DMS79 treated with DMSO at 0.1 percent for 48 hours (cell line): ENCODE data around the gene SNIP1.
"Not testable (repeated sequence)": the region's sequence is repeated elsewhere in the genome, so short reads cannot be mapped to it uniquely, and the experiment has no call there.

Experiments used
- DNase-seq: peaks from one replicate; lab custom pipeline; 2025; lab: John Stamatoyannopoulos, UW

The SNIP1 gene, protein sequence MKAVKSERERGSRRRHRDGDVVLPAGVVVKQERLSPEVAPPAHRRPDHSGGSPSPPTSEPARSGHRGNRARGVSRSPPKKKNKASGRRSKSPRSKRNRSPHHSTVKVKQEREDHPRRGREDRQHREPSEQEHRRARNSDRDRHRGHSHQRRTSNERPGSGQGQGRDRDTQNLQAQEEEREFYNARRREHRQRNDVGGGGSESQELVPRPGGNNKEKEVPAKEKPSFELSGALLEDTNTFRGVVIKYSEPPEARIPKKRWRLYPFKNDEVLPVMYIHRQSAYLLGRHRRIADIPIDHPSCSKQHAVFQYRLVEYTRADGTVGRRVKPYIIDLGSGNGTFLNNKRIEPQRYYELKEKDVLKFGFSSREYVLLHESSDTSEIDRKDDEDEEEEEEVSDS

DNA sequence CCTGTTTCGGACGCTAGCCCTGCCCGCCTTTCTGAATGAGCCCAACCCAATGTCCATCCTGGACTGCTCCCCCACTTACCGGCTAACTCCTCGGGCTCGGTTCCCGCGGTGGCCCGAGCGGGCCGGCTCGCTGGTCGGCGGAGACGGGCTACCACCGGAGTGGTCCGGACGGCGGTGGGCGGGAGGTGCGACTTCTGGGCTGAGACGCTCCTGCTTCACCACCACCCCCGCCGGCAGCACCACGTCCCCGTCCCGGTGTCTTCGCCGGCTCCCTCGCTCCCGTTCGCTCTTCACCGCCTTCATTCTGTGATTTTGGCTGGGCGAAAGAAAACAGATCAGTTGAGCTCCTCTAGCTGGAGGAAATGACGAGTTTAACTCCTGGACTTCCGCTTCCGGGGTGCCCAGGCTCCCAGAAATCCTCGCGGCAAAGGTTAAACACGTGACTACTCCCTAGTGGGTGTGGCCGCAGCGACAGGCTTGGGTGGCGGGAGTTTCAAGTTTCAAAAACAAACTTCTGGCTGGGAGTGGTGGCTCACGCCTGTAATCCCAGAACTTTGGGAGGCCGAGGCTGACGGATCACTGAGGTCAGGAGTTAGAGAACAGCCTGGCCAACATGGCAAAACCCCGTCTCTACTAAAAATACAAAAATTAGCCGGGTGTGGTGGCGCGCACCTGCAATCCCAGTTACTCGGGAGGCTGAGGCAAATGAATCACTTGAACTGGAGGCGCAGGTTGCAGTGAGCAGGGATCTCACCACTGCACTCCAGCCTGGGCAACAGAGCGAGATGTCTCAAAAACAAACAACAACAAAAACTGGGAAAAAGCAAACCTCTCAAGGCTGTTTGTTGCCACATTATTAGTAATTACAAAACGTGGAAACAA, at the start of gene SNIP1:
Gene SNIP1 (minus strand): TSS at position 367 of the 882 bp plus-strand sequence. CDS start 64 bp downstream, at position 303.
- peak; percentile 89 for DNase-seq

DNA sequence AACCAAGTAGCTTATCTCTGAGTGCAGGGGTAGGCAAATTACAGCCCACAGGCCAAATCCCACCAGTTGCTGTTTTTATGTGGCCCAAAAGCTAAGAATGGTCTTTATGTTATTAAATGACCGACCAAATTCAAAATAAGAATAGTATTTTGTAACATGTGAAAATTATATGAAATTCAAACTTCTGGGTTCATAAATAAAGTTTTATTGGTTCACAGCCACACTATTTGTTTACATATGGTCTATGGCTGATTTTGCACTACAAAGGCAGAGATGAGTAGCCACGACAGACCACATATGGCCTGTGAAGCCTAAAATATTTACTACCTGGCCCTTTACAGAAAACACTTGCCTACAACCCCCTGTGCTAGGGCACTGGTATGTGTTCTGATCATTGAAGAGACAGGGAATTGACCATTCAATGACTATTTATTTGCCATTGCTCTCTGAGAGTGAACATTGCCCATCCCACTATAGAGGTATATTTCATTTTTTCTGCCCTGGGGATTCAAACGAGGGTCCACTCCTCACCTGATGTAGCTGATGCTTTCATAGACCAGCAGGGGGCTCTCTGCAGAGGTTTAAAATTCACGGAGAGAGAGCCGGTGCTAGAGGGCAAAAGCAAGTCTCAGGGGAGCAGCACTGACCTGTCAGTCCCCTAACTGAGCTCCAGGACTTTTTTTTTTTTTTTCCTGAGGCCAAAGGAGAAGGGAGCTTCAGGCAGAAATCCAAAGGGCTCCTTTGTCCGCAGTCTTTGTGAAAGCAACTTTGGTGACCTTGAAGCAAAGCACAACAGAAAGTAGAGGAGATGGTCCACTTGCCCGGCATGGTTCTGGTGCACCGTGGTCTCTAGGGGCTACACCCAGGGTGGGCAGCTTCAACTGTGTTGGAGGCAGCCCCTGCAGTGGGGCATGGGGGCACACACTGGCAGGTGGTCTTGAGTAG, 48.9 kb upstream of the SNIP1 start:
- DNase-seq = peak; percentile 27

GRCh38 chr1:37601441-37601840, 47.3 kb upstream of the SNIP1 start:
- no peak for DNase-seq

DNA sequence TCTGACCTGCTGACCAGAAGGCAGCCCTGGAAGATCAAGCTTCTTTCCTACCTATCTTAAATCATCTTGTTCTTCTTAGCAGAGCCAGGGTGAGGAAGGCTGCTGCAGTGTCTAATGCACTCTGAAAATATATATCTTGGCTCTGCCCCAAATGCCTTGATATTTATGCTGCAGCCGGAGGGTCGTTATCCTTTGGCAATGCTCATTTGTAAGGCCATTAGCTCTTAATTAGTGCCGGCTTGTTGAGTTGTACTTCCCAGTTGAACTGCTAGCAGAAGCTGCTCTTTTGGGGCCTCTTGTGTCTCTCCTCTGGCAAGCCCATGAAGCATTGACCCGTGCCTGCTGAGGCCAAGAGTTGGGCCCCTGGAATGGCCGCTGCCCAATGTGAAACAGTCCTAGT, 45.8 kb upstream of the SNIP1 start:
- DNase-seq = peak; percentile 78

GRCh38 chr1:37596182-37596667, 42.1 kb upstream of the SNIP1 start:
- no peak for DNase-seq

DNA sequence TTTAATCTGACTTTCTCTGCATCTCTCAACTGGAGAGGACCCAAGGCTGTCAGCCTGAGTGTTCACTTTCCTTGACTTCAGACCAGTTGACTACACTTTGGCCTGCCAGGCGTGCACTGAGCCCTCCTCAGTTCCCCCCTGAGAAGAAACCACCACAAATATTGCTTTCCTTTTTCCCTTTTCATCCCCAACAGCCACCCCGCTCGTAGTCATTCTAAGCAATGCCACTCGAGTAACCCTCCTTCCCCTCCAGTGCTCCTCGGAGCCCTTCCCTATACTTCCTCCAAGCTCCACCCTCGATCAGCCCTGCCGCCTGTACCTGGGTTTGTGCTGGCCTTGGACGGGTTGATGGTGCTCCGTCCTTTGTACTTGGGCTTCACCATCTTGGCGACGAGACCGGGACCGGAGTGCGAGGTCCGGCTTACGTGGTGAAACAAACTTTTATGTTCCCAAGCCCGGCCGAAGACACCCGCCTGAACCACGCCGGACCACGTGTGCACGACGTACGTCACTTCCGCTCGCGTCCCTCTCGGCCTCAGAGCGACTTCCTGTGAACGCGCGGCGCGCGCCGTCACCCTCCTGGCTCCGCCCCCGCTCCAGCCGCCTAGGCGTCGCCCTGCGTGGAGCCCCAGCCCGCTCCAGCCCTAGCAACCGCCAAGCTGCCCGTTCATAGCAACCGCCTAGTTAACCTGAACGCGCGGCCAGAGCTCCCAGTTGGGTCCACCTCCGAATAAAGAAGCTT, 41.5 kb upstream of the SNIP1 start, which contains the start of gene GNL2:
Gene GNL2 (minus strand): TSS at position 498 of the 742 bp plus-strand sequence. CDS start 115 bp downstream, at position 383.
- peak; percentile 97 for DNase-seq

GRCh38 chr1:37593726-37594125, 39.6 kb upstream of the SNIP1 start:
- no peak for DNase-seq

DNA sequence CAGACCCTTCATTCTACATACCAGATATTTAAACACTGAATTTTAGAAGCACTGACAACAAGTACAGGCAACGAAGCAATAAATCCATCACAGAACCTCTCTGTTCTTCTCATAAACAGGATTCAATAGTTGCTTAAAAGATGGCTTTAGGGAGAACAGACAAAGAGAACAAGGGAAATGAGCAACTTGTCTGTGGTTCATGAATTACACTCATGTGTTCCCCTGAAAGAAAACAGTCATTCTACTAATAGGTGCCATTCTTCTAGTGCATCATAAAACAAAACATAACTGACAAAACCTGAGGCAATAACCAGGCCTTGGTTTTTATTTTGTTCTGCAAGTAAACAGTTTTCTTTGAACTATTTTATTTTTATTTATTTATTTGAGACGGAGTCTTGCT, 34.8 kb upstream of the SNIP1 start:
- DNase-seq = no peak

- not testable (repeated sequence) for DNase-seq
These were observed 30.5 kb upstream of the SNIP1 start for GRCh38 chr1:37584544-37584943.

DNA sequence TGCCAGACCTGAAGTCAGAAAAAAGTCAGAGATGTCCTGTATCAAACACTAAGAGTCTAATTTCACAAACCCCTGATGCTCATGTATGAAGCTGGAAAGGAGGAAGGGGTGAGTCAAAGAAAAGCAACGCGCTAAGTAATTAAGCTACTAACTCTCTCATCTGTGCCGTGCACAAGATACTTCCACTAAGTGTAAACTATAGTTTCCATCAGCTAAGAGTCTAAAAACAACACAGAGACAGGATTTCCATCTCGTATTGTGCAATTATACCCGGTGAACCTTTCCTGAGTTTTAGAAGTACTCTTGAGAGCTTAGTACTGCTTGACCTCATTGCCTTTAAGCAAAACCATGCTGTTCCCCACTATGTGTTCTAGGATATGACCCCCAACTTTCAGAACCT, 21.6 kb upstream of the SNIP1 start:
- DNase-seq = no peak

- no peak for DNase-seq
These were observed 20.9 kb upstream of the SNIP1 start for GRCh38 chr1:37574834-37575480.

DNA sequence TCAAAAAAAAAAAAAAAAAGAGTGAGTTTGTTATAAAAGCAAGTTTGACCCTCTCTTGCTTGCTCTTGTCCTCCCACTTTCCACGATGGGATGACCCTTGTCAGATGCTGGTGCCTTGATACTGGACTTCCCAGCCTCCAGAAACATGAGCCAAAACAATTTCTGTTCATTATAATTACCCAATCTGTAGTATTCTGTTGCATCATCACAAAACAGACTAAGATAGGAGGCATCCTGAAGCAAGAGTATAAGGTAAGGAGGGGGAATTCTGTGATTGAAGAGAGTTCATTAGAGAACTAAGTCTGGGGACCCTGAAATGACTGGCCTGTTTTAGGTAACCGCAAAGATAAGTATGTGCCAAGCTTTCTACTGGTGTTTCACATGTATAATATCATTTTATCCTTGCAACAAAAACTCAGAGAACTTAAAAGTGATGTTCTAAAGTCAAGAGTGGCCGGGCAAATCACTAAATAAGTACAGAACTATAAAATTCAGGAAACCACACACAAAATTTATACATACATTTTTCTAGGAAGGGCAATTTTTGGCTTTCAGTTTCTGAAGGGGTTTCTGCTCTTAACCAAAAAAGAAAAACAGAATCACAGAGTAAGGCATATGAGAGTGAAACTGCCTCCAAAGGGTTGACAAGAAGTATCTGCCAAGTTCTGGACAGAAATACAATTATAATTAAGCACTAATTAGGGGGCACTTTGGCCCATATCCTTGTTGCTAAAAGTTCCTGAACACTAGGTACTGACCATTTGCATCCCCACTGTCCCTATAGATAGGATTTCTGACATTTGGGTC, 16.6 kb upstream of the SNIP1 start:
- DNase-seq = no peak

GRCh38 chr1:37567023-37567422, 12.9 kb upstream of the SNIP1 start:
- no peak for DNase-seq

- no peak for DNase-seq
These were observed 10.8 kb upstream of the SNIP1 start for GRCh38 chr1:37564892-37565291.

- no peak for DNase-seq
These were observed 8.9 kb upstream of the SNIP1 start for GRCh38 chr1:37562984-37563383.

DNA sequence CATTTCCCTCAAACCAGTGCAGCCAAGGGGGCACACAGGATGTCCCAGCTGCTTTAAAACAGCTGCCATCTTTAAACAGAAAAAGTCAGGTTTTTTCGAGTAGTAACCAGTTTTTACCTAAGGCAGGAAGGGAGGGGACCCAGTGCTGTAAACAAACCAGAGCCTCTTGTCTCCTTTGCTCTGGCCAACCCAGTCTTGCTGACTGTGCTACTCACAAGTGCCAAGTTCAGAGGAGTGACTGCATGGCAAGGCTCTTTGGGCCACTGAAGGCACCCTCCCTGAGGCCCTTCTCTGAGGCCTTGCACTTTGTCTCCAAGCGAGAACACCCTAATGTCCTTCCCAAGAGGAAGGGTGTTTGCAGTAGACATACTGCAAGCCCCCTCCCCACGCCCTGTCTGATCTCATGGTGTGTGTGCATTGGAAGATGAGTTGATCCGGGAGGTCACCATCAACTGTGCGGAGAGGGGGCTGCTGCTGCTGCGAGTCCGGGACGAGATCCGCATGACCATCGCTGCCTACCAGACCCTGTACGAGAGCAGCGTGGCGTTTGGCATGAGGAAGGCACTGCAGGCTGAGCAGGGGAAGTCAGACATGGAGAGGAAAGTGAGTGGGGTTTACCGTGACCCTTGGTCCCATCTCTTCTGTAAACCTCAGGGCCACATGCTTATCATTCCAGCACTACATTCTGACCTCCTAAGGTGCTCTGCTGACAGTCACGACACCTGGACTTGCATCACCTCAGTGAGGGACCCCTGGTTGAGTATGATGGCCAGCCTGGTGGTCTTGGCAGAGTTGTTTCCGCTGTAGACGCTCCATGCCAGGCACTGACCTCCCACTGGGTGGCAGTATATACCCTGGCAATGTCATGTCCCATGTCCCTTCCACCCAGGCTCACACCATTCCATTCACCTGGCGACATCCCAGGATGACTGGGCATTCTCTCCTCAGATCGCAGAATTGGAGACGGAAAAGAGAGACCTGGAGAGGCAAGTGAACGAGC, 7.3 kb upstream of the SNIP1 start:
- DNase-seq = peak; percentile 6

DNA sequence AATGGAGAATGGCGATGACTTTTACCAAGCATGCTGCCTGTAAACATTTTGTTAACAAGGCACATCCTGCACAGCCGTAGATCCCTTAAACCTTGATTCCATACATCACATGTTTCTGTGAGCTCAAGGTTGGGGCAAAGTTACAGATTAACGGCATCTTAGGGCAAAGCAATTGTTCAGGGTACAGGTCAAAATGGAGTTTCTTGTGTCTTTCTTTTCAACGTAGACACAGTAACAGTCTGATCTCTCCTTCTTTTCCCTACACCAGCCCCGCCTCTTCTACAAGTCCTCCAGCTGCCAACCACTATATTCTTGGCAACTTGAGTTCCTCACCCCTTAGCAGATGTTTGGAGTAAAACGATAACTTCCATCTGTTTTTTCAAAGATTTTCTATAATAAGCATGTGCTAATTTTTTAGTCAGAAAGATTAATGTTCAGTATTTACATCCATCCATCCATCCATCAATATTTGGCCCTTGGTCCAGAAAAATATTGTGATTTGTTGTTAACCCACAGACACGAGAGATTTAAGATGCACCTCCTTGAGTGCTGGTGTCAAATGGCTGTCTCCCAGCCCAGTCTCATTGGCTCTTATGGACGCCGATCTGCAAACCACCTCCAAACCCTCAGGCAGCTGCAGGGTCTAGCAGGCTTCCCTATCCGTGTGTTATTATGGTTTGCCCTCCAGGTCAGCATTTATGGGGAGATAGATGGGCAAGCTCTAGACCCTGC, 6.5 kb upstream of the SNIP1 start:
- no peak for DNase-seq
